Breast epithelium (tissue), 4 donors: ENCODE results near the gene SERTAD4. TPM values are rescaled to one million over a fixed set of nuclear protein-coding genes. Genes with fewer than 3 reads are reported as not detected.

Experiments used
- DNase-seq, 2 donors: peaks; one replicate each; pipeline ENCODE4 v3.0.0-alpha.2; 2019; ENCODE audit warnings: low spot score in 2 of 2
- H3K27ac ChIP-seq, 2 donors: fragments of 200-600 bp; sonication (generic) in 1 of 2; one replicate each; pipeline ENCODE4 v1.5.1; 2016 to 2019; ENCODE audit warnings: mild to moderate bottlenecking in 1 of 2
- H3K27me3 ChIP-seq, 2 donors: fragments of 200-600 bp; sonication (generic) in 1 of 2; one replicate each; pipeline versions ENCODE4 v1.5.1 to v1.6.0; 2017 to 2019; ENCODE audit warnings: control low read depth in 1 of 2, mild to moderate bottlenecking in 1 of 2
- H3K36me3 ChIP-seq: fragments of 200-600 bp; one replicate; pipeline ENCODE4 v1.5.1; 2019
- H3K4me1 ChIP-seq, 2 donors: fragments of 200-600 bp; sonication (generic); one replicate each; pipeline ENCODE4 v1.5.1; 2016 to 2019; ENCODE audit warnings: control low read depth in 1 of 2
- H3K4me3 ChIP-seq, 3 donors: fragments of 200-600 bp; sonication (generic); 1 replicate in 2 of 3; 2 replicates in 1 of 3; pipeline ENCODE4 v1.5.1; 2016 to 2019; ENCODE audit warnings: mild to moderate bottlenecking in 3 of 3, moderate library complexity in 2 of 3
- H3K9me3 ChIP-seq, 2 donors: fragments of 200-600 bp; sonication (generic) in 1 of 2; one replicate each; pipeline ENCODE4 v1.5.1; 2016 to 2019; ENCODE audit warnings: control low read depth in 1 of 2
- POLR2A ChIP-seq: fragments of 450-650 bp; IDR thresholded peaks from one replicate; pipeline ENCODE4 v1.6.1; 2016; ENCODE audit warnings: antibody characterized with exemption, mild to moderate bottlenecking, moderate library complexity
- POLR2AphosphoS5 ChIP-seq, 3 donors: sonication (generic); formaldehyde crosslinking; IDR thresholded peaks; one replicate each; pipeline ENCODE4 v1.6.1; 2017; ENCODE audit warnings: antibody characterized with exemption in 3 of 3
- intact Hi-C: fragments of 100-400 bp; cut with DNase I; formaldehyde crosslinking; loops from one replicate; pipeline ENCODE4 v1.15.1; 2023; ENCODE audit warnings: low total_unique reads
- total RNA-seq, 3 donors: library from RNA; depleted of rRNA; stranded (reverse); fragments of >200 nt; gene quantifications; one replicate each; pipeline ENCODE4 v1.1.0, GENCODE V29; 2016
- TF ChIP-seq, protein P1 (sequence below), 3 donors: fragments of 450-650 bp; IDR thresholded peaks; one replicate each; pipeline ENCODE4 v1.5.1; 2016 to 2017; ENCODE audit warnings: antibody characterized with exemption in 3 of 3, mild to moderate bottlenecking in 3 of 3, moderate library complexity in 3 of 3

The SERTAD4 gene
- total RNA-seq, 3 donors from 2014 or later = 0.80 to 47.9 (median 7.9) TPM

DNA sequence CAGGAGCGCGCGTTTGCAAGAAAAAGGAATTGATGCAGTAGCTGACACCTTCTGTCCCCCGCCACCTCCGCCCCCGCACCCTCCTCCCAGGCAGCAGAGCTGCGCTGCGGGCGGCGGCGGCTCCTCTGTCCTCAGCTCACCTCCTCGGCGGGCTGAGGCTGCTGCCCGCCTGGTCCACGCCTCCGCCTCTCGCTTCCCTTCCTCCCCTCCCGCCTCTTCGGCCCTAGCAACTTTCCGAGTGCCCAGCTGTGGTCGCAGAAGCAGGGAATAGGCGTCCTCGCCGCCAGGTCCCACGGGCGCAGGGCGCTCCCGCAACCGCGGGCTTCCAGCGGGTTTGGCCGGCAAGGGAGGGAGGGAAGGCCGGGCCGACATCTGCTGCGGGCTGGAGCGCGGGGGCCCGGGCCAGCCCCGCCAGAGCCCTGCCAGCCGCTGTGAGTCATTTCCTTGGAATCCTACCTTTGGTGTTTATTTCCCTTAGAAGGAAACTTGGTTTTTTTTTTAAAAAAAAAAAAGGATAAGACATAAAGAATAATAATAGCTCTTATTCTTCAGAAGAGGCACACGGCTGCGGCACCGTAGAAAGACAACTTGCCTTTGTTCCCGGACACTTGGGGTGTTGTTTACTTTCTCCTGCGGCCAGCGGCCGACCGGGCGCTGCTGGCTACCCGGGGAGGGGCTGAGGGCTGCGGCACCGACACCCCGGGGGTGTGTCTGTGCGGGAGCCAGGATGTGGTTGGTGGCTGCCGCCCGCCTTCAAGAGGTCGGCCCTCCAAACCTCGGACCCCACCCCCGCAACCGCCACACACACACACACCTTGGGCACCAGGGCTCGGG, 1.1 kb downstream of the SERTAD4 start:
- H3K27ac ChIP-seq = peak overlapping the region; percentile 96
- H3K27me3 ChIP-seq = no peaks in the 10 kb centered on the region
- no peaks in the 10 kb centered on the region for H3K9me3 ChIP-seq
- peak overlapping the region; percentile 57 to 98 (median 87) for H3K4me3 ChIP-seq
- intact Hi-C loops = no loop called here
- H3K36me3 ChIP-seq = no peaks in the 10 kb centered on the region
- DNase-seq = peak; percentile 67 to 71
- peaks cover 2 to 8% of the 10 kb centered on the region in 2 donors for H3K4me1 ChIP-seq
- TF ChIP-seq POLR2AphosphoS5 (IDR thresholded peaks at IDR 0.05) = peak in 2 of 3 donors; percentile 46 to 72
- peak; percentile 17 for TF ChIP-seq POLR2A
- TF ChIP-seq, protein P1, sequence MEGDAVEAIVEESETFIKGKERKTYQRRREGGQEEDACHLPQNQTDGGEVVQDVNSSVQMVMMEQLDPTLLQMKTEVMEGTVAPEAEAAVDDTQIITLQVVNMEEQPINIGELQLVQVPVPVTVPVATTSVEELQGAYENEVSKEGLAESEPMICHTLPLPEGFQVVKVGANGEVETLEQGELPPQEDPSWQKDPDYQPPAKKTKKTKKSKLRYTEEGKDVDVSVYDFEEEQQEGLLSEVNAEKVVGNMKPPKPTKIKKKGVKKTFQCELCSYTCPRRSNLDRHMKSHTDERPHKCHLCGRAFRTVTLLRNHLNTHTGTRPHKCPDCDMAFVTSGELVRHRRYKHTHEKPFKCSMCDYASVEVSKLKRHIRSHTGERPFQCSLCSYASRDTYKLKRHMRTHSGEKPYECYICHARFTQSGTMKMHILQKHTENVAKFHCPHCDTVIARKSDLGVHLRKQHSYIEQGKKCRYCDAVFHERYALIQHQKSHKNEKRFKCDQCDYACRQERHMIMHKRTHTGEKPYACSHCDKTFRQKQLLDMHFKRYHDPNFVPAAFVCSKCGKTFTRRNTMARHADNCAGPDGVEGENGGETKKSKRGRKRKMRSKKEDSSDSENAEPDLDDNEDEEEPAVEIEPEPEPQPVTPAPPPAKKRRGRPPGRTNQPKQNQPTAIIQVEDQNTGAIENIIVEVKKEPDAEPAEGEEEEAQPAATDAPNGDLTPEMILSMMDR (IDR thresholded peaks at IDR 0.05) = no peak

DNA sequence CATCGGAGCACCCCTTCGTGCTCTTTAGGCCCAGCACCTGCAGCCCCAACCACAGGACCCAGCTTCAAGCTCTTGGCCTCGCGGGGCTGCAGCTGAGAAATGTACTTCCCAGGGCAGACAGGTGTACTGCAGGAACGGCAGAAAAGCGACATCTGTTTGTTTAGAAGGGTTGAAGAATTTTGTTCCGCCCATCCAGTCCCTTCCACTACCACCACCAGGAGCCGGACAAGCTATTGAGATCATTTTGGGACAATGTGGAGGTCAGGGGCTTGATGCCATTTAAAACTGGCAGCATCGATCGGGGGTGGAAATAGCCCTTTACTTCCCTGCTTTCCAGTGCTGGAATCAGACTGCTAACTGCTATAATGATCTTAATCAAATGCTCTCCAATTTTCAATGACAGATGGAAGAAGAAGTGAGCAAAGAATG, 1.7 kb downstream of the SERTAD4 start:
- Histone ChIP-seq H3K27ac (peak overlapping the region; percentile 96), H3K4me1 (peaks cover 2 to 8% of the 10 kb centered on the region in 2 donors), H3K4me3 (peak overlapping the region; percentile 57 to 98 (median 87)), H3K36me3 (no peaks in the 10 kb centered on the region), H3K9me3 (no peaks in the 10 kb centered on the region), H3K27me3 (no peaks in the 10 kb centered on the region)
- intact Hi-C loops = no loop called here
- TF ChIP-seq, protein P1 (IDR thresholded peaks at IDR 0.05) = peak in 1 of 3 donors; percentile 18
- peak in 1 of 3 donors; percentile 0 for TF ChIP-seq POLR2AphosphoS5 (IDR thresholded peaks at IDR 0.05)
- no peak for TF ChIP-seq POLR2A
- no peak for DNase-seq

DNA sequence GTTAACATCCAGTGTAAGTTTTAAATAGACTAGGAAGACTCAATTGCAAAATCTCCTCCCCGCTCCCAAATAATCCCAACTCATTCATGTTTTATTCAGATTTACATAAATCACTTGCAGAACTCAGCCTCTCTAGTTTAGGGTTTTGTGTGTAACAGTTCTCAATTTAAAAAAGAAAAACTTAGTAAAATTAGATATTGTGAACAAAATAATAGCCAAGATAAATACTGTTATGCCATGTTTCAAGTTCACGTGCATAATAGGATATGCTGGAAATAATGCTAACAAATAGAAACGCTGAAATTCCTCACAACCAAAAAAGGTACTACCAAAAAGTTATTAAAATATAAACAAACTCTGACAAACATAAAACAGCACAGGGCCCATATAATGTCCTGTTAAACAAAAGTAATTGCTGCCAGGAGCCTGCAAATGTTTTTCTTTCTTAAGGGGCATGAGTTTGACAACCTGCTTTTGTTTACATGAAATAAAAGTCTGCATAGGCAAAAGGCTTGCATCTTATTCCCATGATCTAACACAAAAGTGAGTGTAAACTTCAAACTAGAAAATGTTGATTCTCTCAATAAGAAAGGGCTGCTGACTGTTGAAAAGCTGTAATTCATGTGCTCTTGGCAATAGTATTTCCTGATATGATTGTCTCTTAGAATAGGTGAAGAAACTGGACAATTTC, 2.9 kb downstream of the SERTAD4 start:
- H3K9me3 ChIP-seq = no peaks in the 10 kb centered on the region
- H3K4me1 ChIP-seq = peaks cover 2 to 8% of the 10 kb centered on the region in 2 donors
- H3K4me3 ChIP-seq = no peak overlapping the region
- H3K36me3 ChIP-seq = no peaks in the 10 kb centered on the region
- TF ChIP-seq POLR2AphosphoS5 (IDR thresholded peaks at IDR 0.05) (no peak), POLR2A (no peak)
- TF ChIP-seq, protein P1 (IDR thresholded peaks at IDR 0.05) = no peak
- intact Hi-C loops = no loop called here
- no peak overlapping the region for H3K27ac ChIP-seq
- no peak for DNase-seq
- no peaks in the 10 kb centered on the region for H3K27me3 ChIP-seq

DNA sequence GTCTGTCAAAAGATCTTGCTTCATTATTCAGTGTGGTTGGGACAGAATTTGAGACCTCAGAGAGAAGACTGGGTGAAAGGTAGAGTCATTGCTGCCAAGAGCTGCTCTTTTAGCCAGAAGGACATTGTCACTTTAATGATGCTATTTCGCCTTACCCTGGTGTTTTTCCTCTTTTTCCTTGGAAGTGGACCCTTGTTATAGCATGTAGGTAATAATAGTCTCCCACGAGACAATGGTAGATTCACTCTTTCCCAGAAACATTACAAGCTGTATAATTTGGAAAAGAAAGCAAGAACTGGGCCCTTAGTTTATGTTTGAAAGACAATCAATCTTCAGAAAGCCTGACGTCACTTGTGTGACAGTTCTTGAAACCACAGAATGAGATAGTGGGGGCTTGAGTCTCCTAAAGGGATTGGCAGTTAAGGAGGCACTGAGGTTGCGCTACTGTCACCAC, 3.8 kb downstream of the SERTAD4 start:
- no peaks in the 10 kb centered on the region for H3K36me3 ChIP-seq
- peaks cover 2 to 8% of the 10 kb centered on the region in 2 donors for H3K4me1 ChIP-seq
- intact Hi-C loops = no loop called here
- H3K27me3 ChIP-seq = no peaks in the 10 kb centered on the region
- TF ChIP-seq, protein P1 (IDR thresholded peaks at IDR 0.05) = no peak
- TF ChIP-seq POLR2A = no peak
- TF ChIP-seq POLR2AphosphoS5 (IDR thresholded peaks at IDR 0.05) = no peak
- H3K9me3 ChIP-seq = no peaks in the 10 kb centered on the region
- no peak overlapping the region for H3K4me3 ChIP-seq
- DNase-seq = no peak
- peak overlapping the region; percentile 68 to 69 for H3K27ac ChIP-seq
